Adrenal gland (tissue), 12 donors: ENCODE results near the gene TMEM115. TPM values are rescaled to one million over a fixed set of nuclear protein-coding genes. Genes with fewer than 3 reads are reported as not detected.

Experiments used
- DNase-seq, 7 donors: peaks; one replicate each; pipeline ENCODE4 v3.0.0-alpha.2; 2019 to 2020
- H3K27ac ChIP-seq, 5 donors: fragments of 200-600 bp; sonication (generic) in 4 of 5; 1 replicate in 3 of 5; 2 replicates in 2 of 5; pipeline versions ENCODE4 v1.5.1 to v1.8.0; 2016 to 2020; ENCODE audit warnings: mild to moderate bottlenecking in 1 of 5
- H3K27me3 ChIP-seq: fragments of 200-600 bp; 2 replicates; pipeline ENCODE4 v1.8.0; 2021
- H3K36me3 ChIP-seq, 2 donors: fragments of 200-600 bp; replicated peaks in 1 of 2; 1 replicate in 1 of 2; 2 replicates in 1 of 2; pipeline versions ENCODE4 v1.5.1 to v1.8.0; 2018 to 2022
- H3K4me1 ChIP-seq, 2 donors: fragments of 200-600 bp; replicated peaks in 1 of 2; 1 replicate in 1 of 2; 2 replicates in 1 of 2; pipeline versions ENCODE4 v1.5.1 to v1.8.0; 2018 to 2021
- H3K4me3 ChIP-seq, 4 donors: fragments of 200-600 bp; sonication (generic) in 3 of 4; one replicate each; pipeline ENCODE4 v1.5.1; 2016 to 2018
- H3K9me3 ChIP-seq, 3 donors: fragments of 200-600 bp; sonication (generic) in 1 of 3; replicated peaks in 1 of 3; 1 replicate in 2 of 3; 2 replicates in 1 of 3; pipeline versions ENCODE4 v1.5.1 to v1.8.0; 2016 to 2021
- CTCF ChIP-seq, 6 experiments: fragments of 450-650 bp in 4 of 6; fragments of 200-600 bp in 2 of 6; sonication (generic) in 1 of 6; IDR thresholded peaks; 1 replicate in 5 of 6; 2 replicates in 1 of 6; pipeline versions ENCODE4 v1.5.1 to v1.8.0; 2016 to 2021; ENCODE audit warnings: antibody characterized with exemption in 6 of 6, mild to moderate bottlenecking in 2 of 6, moderate library complexity in 1 of 6
- POLR2A ChIP-seq, 2 donors: fragments of 450-650 bp; IDR thresholded peaks; one replicate each; pipeline ENCODE4 v1.6.1; 2017; ENCODE audit warnings: antibody characterized with exemption in 2 of 2, mild to moderate bottlenecking in 2 of 2, moderate library complexity in 1 of 2
- WGBS, 4 donors: extraction: QIAGEN DNeasy Blood & Tissue Kit in 2 of 4; methylation state at CpG; one replicate each; pipeline versions ENCODE4 v1.1.5 to v1.1.7; 2013 to 2017; 5-methylcytosine and 5-hydroxymethylcytosine counted together
- intact Hi-C, 2 donors: fragments of 100-400 bp; cut with DNase I; formaldehyde crosslinking; loops; one replicate each; pipeline versions ENCODE4 v1.14.1 to v1.15.0; 2022 to 2023
- polyA plus RNA-seq, 3 donors: library from polyadenylated mRNA; stranded (reverse); fragments of 200-250 nt in 2 of 3; fragments of 350-450 nt in 1 of 3; fragmentation: Illumina TruSeq in 1 of 3; extraction: RNeasy Lipid Tissue Mini Kit (QIAGEN cat#74804) in 1 of 3; gene quantifications; one replicate each; pipeline ENCODE4 v1.2.3, GENCODE V29; 2013 to 2014
- total RNA-seq, 9 donors: library from RNA; depleted of rRNA in 4 of 9; stranded (reverse); fragments of >200 nt in 4 of 9; fragments of 120-200 nt in 1 of 9; fragmentation: NEBNext Ultra II Directional in 1 of 9; extraction: Animal tissue kit (Norgen Biotek cat#: 25700) in 1 of 9; gene quantifications; one replicate each; pipeline versions ENCODE4 v1.1.0 to v1.2.4, GENCODE V29; 2013 to 2023
- donor health status: healthy with polysubstance abuse.
- donor health status: Bipolar disorder and iron deficiency.
- donor health status: DM: yes; HTN: yes; CAD: no.
- donor health status: DM: no; HTN: no; CAD: no.
- donor health status: DM: no; HTN: no; CAD: no.
- donor health status: DM: yes; HTN: yes; CAD: no.

Gene TMEM115
- total and polyA plus RNA-seq, 12 donors = 23.6 to 88.5 (median 59.7) TPM

- TF ChIP-seq POLR2A (IDR thresholded peaks at IDR 0.05) = no peak
- peak; percentile 77 to 93 (median 85) for TF ChIP-seq CTCF (IDR thresholded peaks at IDR 0.05)
- WGBS, 4 donors = 8 to 45% (median 37%) methylated on average over 1 to 4 of the region's 4 CpGs
- Histone ChIP-seq H3K27me3 (no peaks in the 10 kb centered on the region), H3K27ac (peak overlapping the region; percentile 14 to 98 (median 94)), H3K9me3 (no peaks in the 10 kb centered on the region), H3K4me1 (peaks cover 29 to 60% of the 10 kb centered on the region in 2 donors), H3K36me3 (peaks cover 0 to 21% of the 10 kb centered on the region in 2 donors), H3K4me3 (no peak overlapping the region)
- intact Hi-C loops = loop anchor here in 1 of 2 donors (5.0 kb wide), 1 partner anchor 52 kb away; no protein-coding TSS in a partner anchor
- DNase-seq = peak; percentile 64 to 89 (median 78)
Measured at GRCh38 chr3:50324351-50325112, 34.8 kb downstream of the TMEM115 start.

- intact Hi-C loops = loop anchor here in 1 of 2 donors (5.0 kb wide), 1 partner anchor 51 kb away; no protein-coding TSS in a partner anchor
- H3K4me1 ChIP-seq = peaks cover 33 to 66% of the 10 kb centered on the region in 2 donors
- H3K27me3 ChIP-seq = no peaks in the 10 kb centered on the region
- peak in 6 of 7 donors; percentile 46 to 80 (median 62) for DNase-seq
- no peak overlapping the region for H3K4me3 ChIP-seq
- H3K27ac ChIP-seq = peak overlapping the region; percentile 14 to 98 (median 94)
- H3K36me3 ChIP-seq = peaks cover 0 to 22% of the 10 kb centered on the region in 2 donors
- 33 to 64% (median 51%) methylated on average over 1 to 5 of the region's 5 CpGs for WGBS, 4 donors
- TF ChIP-seq POLR2A (IDR thresholded peaks at IDR 0.05) (no peak), CTCF (IDR thresholded peaks at IDR 0.05) (peak in 2 of 6 experiments; percentile 11 to 31)
- no peaks in the 10 kb centered on the region for H3K9me3 ChIP-seq
Measured at GRCh38 chr3:50323614-50324199, 35.6 kb downstream of the TMEM115 start.

- H3K4me3 ChIP-seq = no peak overlapping the region
- peak; percentile 48 to 86 (median 67) for DNase-seq
- H3K27ac ChIP-seq = peak overlapping the region; percentile 35 to 98 (median 94)
- no peaks in the 10 kb centered on the region for H3K9me3 ChIP-seq
- peaks cover 39 to 67% of the 10 kb centered on the region in 2 donors for H3K4me1 ChIP-seq
- H3K36me3 ChIP-seq = peaks cover 0 to 28% of the 10 kb centered on the region in 2 donors
- WGBS, 4 donors = 24 to 40% (median 36%) methylated on average over 3 to 4 of the region's 4 CpGs
- H3K27me3 ChIP-seq = no peaks in the 10 kb centered on the region
- TF ChIP-seq CTCF (IDR thresholded peaks at IDR 0.05) (no peak), POLR2A (IDR thresholded peaks at IDR 0.05) (no peak)
- intact Hi-C loops = loop anchor here in 1 of 2 donors (5.0 kb wide), 1 partner anchor 51 kb away; no protein-coding TSS in a partner anchor
Measured at GRCh38 chr3:50323092-50323600, 36.2 kb downstream of the TMEM115 start.
